SIG-M5 treated with dmso at 0.1 percent for 504 hours (cell line): ENCODE data around the gene ATP6V0E2.
"Not testable (repeated sequence)": the region's sequence is repeated elsewhere in the genome, so short reads cannot be mapped to it uniquely, and the experiment has no call there.

Source experiments
- DNase-seq: peaks from one replicate; lab custom pipeline; 2025; ENCODE audit not compliant: unreplicated experiment; lab: John Stamatoyannopoulos, UW

The ATP6V0E2 gene

GRCh38 chr7:149877890-149878522, 4.2 kb downstream of the ATP6V0E2 start:
- no peak for DNase-seq

GRCh38 chr7:149878523-149878921, 4.8 kb downstream of the ATP6V0E2 start:
- no peak for DNase-seq

DNA sequence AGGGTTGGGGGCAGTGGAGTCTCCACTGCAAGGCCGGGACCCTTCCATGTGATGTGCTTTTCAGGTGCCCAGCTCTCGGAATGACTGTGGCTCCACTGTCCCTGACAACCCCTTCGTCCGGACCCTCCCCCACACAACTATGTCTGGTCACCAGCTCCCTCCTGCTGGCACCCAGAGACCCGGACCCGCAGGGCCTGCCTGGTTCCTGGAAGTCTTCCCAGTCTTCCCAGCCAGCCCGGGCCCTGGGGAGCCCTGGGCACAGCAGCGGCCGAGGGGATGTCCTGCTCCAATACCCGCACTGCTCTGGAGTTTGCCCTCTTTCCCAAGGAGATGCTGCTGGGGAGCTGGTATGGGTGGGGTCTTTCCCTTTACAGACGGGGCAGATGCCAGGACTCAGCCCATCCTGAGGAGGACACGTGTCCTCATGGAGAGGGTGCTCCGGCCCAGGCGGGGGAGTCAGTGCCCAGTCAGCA, 5.5 kb downstream of the ATP6V0E2 start:
- DNase-seq = no peak

DNA sequence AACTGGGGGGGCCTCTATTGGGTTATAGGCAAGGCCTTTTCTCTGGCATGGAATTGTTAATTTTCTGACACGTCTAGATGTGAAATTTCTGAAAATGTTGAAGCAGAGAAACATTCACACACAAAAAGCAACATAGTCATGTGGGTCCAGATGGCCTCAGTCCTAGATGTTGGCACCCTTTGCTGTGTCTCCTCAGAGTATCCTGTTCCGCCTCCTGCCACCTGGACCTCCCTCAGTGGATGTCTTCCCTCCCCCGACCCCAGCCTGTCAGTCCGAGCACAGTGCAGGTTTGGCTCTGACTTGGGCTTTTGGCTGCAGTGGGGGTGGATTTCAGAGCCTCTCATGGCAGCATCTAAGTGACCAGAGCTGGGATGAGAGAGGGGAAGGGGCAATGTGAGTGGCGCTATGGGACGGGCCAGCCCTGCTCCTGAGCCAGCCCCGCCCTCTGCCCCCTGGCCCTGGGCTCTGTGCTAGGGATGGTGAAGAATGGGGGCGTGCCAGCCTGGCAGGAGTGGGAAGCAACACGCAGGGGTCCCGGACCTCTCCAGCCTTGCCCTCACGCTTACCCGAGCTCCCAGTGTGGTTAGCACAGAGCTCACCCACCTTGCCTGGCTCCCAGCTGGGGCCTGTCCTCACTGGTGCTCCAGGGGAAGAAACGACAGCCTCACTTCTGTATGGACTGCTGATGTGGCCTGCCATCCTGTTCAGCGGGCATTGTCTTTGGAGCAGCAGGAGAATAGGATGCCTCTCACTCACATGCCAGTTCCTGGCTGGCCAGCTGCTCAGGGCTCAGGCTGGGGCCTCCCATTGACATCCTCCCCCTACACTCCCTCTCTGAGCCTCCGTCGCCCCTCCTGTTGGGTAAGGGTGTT, 6.2 kb downstream of the ATP6V0E2 start:
- DNase-seq = no peak

GRCh38 chr7:149880638-149881311, 7.0 kb downstream of the ATP6V0E2 start:
- no peak for DNase-seq

DNA sequence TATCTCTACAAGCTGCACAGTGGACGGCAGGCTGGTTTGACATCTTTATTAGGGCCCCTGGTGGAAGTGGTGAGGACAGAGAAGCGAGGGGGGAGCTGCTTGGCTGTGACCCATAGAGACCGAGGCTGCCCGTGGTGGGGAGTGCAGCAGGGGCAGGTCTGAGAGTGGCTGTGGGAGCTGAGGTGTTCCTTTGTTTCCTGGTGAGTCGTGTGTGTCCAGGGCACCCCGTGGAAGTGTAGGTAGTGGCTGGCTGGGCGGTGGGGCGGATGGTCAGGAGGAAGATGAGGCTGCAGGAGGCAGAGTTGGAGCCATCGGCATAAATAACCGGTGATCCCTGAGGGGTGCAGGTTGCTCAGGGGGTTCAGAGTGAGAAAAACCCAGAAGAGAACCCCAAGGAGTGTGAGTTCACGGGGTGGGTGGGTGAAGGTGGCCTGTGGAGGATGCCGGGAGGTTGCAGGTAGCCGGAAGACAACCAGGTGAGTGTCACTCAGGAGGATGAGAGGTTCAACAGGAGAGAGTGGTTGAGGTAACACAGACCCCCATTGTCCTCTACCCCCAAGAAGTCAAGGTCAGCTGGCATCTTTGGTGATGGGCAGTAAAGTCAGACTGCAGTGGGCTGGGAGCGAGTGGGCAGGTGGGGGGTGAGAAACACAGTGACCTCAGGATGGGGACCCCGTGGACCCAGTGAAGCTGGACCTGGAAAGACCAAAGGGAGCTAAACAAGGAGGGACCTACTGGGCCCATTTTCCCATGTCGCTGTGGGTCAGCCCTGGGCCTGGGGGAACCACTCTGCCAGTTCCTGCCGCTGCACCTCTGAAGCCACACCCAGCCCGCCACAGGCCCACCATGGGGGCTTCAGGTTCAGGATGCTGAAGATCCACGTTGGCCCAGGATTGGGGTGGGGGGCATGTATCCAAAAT, 7.8 kb downstream of the ATP6V0E2 start:
- no peak for DNase-seq

DNA sequence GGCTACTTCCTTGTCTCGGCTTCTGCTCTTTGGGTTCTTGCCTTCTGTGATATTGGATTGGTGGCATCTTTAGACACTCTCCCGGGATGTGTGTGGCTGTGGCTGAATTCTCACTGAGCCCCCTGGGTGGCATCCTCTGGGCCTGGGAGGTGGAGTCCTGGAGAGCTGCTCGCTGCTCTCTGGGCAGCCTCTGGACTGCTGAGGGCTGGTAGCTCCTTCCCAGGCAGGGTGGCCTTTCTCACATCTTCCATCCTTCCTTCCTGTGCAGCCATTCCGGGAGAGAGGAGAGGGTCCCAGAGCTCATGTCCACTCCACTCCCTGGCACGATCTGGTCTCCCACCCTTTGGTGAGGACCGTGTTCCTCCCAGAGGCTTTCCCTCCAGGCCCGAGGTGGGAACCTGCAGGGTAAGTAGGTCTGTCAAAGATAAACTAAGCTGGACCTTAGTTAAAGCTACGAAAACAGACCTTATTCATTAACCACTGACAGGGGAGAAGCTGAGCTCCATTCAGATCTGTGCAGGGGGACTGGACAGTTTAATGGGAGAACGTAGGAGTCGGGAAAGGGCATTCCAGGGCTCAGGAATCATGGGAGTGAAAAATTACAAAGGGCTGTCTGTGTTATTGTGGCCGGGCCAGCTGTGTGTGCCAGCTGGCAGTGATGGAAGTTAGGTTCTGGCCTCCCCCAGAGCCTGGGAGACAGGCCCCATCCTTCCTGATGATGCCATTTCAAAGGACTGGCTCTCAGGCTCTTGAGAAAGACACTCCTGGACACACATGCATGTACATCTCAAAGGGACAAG, 8.7 kb downstream of the ATP6V0E2 start:
- DNase-seq = no peak

GRCh38 chr7:149883048-149883438, 9.3 kb downstream of the ATP6V0E2 start:
- DNase-seq = no peak

GRCh38 chr7:149883452-149883861, 9.7 kb downstream of the ATP6V0E2 start:
- peak; percentile 52 for DNase-seq

DNA sequence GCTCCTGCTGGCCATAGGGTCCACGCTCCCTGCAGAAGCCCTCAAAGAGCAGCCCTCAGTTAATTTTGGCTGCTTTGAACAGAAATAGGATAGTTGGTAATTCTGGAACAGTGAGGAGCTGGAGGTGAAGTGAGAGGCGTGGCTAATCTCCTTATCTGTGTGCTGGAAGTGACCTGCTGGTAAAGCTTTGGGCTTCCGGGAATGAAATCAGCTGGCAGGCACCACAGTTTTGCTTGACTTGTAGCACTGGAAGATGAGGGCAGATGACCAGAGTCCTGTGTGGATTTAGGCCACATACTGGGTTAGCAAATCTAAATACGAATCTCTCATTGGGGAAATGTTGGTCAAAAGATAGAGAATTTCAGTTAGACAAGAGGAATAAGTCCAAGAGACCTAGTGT, 10.2 kb downstream of the ATP6V0E2 start:
- no peak for DNase-seq

- DNase-seq = no peak
Measured at GRCh38 chr7:149884541-149884940, 10.8 kb downstream of the ATP6V0E2 start.

DNA sequence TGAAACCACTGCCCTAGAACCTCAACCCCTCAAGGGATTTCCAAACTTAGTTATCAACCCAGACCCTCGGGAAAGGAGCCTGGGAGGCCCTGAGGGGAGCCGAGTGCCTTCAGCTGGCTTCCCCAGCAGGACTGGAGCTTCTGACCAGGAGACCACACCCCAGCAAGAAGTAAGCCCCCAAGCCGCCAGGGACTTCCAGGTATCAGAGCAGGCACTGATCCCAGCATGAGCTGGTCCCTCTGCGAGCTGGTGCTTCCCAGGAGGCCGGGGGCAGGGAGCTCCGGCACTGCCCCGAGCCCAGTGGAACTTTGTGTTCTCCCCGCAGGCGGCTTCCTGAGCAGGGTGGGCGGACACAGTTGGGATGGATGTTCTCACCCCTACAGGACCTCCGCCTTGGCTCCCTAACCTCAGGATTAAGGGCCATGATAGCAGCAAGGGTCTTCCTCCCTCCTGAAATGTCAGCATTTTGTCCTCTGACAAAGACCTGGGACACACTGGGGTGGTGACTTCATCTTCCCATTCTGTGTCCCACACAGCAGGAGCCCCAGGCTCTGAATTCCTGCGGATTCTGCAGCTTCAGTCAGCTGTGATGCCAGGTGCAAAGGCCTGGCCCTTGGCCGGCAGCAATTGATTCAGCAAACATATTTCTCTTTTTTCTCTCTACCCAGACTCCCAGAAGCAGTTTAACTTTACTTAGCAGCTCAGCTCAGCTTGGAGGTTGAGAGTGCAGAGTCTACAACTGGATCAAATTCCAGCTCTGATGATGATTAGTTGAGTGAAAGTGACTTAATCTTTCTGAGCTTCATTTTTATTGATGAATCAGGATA, 11.6 kb downstream of the ATP6V0E2 start:
- DNase-seq = no peak

- DNase-seq = no peak
Measured at GRCh38 chr7:149886018-149886415, 12.2 kb downstream of the ATP6V0E2 start.

DNA sequence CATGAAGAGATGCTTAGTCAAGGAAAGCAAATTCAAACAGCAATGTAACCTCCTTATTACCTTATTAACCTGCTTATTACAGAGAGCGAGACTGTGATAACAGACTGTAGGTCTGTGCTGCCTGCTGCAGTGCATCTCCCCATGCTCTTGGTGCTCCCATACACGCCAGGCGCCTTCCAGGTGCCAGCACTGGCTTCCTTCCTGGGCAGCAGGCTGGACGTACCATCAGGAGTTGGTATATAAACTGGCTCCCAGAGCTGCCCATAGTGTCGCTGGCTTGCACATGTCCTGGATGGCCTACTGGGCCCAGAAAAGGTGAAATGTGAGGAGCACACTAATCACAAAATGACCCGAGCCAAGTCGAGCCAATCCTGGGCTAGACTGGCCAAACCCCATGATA, 13.5 kb downstream of the ATP6V0E2 start:
- no peak for DNase-seq

DNA sequence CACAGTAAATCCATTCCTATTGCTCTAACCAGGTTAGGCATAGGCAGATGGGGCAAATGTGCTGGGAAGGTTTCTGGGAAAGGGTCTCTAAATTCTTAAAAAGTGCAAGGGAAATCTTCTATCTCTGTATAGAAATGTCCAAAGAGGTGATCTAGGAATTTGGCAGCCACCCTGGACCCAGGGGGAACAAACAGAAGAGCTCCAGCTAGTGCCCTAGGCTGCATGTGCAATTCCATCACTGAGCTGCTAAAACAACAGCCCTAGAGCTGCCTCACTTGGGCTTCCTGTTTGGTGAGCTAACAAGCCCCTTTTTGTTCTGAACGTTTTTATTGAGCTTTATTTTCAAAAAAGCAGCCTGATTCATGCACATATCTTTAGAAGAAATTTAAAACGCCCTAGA, 16.9 kb downstream of the ATP6V0E2 start:
- DNase-seq = not testable (repeated sequence)

GRCh38 chr7:149894957-149895356, 21.2 kb downstream of the ATP6V0E2 start:
- not testable (repeated sequence) for DNase-seq

DNA sequence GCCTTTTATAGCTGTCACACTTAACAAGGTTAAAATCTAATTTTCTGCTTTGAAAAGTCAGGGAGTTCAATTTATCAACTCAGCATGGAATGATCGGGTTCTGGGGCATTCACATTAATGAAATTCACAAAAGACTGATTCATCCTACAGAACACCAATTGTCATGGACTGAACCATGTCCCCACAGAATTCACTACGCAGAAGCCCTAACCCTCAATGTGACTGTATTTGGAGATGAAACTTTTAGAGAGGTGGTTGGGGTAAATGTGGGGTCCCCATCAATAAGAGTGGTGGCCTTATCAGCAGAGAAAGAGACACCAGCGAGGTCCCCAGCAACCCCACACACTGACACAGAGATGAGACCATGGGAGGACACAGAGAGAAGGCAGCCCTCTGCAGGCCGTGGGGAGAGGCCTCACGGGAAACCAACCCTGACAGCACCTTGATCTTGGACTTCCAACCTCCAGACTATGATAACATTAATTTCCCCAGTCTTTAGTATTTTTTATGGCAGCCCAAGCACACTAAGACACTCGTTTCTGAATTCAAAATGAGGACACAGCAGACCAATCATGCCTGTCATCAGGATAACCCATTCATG, 34.1 kb downstream of the ATP6V0E2 start:
- DNase-seq = not testable (repeated sequence)

- DNase-seq = not testable (repeated sequence)
Measured at GRCh38 chr7:149910219-149910618, 36.5 kb downstream of the ATP6V0E2 start.

GRCh38 chr7:149912126-149912525, 38.4 kb downstream of the ATP6V0E2 start:
- DNase-seq = not testable (repeated sequence)
